Measurements from ENCODE around the gene AMACR.

DNA sequence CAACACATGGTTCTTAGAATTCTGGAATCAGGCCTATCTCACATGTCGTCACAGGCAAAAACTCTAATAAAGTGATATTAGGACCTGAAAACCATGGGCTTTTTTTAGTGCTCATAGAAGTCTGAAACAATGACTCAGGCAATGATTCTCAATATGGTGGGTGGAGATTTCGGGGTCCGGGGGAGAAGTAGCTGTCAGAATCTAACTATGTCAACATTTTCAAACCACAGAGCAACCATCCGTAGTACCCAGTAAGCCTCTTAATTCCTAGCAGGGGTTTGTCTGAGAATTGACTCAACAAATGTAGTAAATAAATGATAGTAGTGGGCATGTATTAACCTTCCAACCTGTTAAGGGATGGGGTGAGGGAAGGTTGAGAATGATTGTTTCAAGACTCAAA, 2.6 kb downstream of the AMACR start:
- TF ChIP-seq, protein P1, sequence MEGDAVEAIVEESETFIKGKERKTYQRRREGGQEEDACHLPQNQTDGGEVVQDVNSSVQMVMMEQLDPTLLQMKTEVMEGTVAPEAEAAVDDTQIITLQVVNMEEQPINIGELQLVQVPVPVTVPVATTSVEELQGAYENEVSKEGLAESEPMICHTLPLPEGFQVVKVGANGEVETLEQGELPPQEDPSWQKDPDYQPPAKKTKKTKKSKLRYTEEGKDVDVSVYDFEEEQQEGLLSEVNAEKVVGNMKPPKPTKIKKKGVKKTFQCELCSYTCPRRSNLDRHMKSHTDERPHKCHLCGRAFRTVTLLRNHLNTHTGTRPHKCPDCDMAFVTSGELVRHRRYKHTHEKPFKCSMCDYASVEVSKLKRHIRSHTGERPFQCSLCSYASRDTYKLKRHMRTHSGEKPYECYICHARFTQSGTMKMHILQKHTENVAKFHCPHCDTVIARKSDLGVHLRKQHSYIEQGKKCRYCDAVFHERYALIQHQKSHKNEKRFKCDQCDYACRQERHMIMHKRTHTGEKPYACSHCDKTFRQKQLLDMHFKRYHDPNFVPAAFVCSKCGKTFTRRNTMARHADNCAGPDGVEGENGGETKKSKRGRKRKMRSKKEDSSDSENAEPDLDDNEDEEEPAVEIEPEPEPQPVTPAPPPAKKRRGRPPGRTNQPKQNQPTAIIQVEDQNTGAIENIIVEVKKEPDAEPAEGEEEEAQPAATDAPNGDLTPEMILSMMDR (conservative IDR thresholded peaks at IDR 0.05): no peak
- no peak for TF ChIP-seq ZFX (IDR thresholded peaks at IDR 0.05)
